ENCODE data around the gene FADS6. TPM values are rescaled to one million over a fixed set of nuclear protein-coding genes. Genes with fewer than 3 reads are reported as not detected.

The FADS6 gene
- total RNA-seq, 1 experiment from 2014 or later: not detected

Other genes starting within 250 kb of the FADS6 start
- not detected in 2 replicates for gene CD300LF, start 180.7 kb downstream of the FADS6 start, total RNA-seq (2014; rRNA removed)
- gene RAB37, start 156.4 kb downstream of the FADS6 start, total RNA-seq (2014; rRNA removed): 0.17 and 0.66 TPM in 2 replicates
- 75.0 and 116 TPM in 2 replicates for gene NHERF1, start 145.0 kb downstream of the FADS6 start, total RNA-seq (2014; rRNA removed)
- 47.2 and 55.4 TPM in 2 replicates for gene NAT9, start 117.3 kb downstream of the FADS6 start, total RNA-seq (2014; rRNA removed)
- gene GRIN2C, start 33.7 kb downstream of the FADS6 start, total RNA-seq (2014; rRNA removed): 0.04 TPM in 1 of 2 replicates, not detected in the other
- gene FDXR, start 20.6 kb downstream of the FADS6 start, total RNA-seq (2014; rRNA removed): 28.1 and 44.5 TPM in 2 replicates
- 0.04 TPM in 1 of 2 replicates, not detected in the other for gene USH1G, start 29.6 kb upstream of the FADS6 start, total RNA-seq (2014; rRNA removed)
- gene OTOP2, start 30.6 kb upstream of the FADS6 start, total RNA-seq (2014; rRNA removed): not detected in 2 replicates
- gene OTOP3, start 42.3 kb upstream of the FADS6 start, total RNA-seq (2014; rRNA removed): not detected in 2 replicates
- 40.6 and 51.0 TPM in 2 replicates for gene HID1, start 79.1 kb upstream of the FADS6 start, total RNA-seq (2014; rRNA removed)
- 35.8 and 50.9 TPM in 2 replicates for gene CDR2L, start 94.0 kb upstream of the FADS6 start, total RNA-seq (2014; rRNA removed)
- 151 and 195 TPM in 2 replicates for gene MRPL58, start 119.0 kb upstream of the FADS6 start, total RNA-seq (2014; rRNA removed)
- gene ATP5PD, start 153.3 kb upstream of the FADS6 start, total RNA-seq (2014; rRNA removed): 361 and 374 TPM in 2 replicates
- 23.8 and 28.0 TPM in 2 replicates for gene KCTD2, start 153.6 kb upstream of the FADS6 start, total RNA-seq (2014; rRNA removed)
- 1.2 and 1.6 TPM in 2 replicates for gene SLC16A5, start 194.3 kb upstream of the FADS6 start, total RNA-seq (2014; rRNA removed)
- 17.0 and 17.3 TPM in 2 replicates for gene ARMC7, start 216.3 kb upstream of the FADS6 start, total RNA-seq (2014; rRNA removed)
- gene NT5C, start 238.1 kb upstream of the FADS6 start, total RNA-seq (2014; rRNA removed): 116 and 131 TPM in 2 replicates

All from PC-3 (cell line).